ENCODE data around the gene ATP8A2.
"Not testable (repeated sequence)": the region's sequence is repeated elsewhere in the genome, so short reads cannot be mapped to it uniquely, and the experiment has no call there.

The ATP8A2 gene

GRCh38 chr13:25923217-25924085 lies 551.7 kb downstream of the ATP8A2 start:
- DNase-seq (ENCODE audit: low read depth) = no peak

DNA sequence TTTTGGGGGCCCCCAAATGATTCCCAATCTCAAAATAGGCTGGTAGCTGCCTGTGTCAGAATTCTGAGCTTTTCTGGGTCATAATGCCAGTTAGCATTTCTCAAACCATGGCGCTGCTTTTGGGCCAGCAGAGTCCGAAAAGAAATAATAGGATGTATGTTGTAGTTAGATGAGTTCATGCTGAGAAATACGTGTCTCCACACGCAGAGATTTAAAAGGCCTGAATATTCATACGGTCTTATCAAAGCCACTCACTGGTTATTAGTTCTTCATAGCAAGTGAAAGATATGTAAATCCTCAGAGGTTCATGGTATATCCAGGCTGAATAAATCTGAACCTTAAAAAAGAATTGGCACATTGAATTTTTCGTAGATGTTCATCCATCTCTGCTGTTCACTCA lies 555.6 kb downstream of the ATP8A2 start:
- no peak for DNase-seq (ENCODE audit: low read depth)

DNA sequence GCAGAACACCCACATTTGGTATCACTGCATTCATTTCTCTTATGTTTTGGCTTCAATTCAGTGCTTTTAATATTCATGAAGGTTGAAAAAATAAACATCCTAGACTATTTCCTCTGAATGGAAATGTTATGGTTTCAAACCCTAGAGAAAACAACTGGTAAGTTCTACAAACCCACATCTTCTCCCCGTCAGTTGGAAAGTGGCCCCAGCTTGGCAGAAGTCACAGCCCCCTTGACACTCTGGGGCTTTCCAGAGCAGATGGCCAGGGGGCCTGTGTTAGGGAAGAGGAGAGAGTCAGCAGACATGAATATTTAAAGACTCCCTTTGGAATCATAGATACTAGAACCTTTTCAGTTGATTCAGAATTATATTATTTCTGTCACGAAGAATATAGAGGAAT lies 556.2 kb downstream of the ATP8A2 start:
- DNase-seq (ENCODE audit: low read depth) = no peak

DNA sequence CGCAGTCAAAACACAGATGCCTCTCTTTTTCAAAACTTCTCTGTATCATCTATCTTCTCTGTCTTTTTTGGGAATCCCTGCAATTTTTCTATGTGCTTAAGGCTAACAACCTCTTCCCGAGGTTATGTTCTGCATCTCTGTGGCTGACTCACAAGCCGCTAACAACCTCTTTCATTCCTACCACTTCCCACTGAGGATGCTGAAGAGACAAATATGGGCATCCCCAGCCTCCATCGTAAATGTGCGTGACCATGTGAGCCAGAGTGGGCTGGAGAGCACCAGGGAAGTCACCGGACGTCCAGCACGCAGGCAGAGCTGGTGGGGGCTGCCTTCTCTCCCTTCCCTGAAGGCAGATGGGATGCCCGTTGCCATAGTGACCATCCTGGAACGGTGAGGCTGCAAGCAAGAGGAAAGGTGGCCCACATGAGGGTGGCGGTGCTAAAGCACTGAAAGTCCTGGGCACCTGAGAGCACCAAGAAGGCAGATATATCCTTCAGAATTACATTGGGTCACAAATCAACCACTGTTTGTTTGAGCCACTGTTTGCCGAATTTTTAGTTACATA lies 557.2 kb downstream of the ATP8A2 start:
- no peak for DNase-seq (ENCODE audit: low read depth)

- no peak for DNase-seq (ENCODE audit: low read depth)
These were observed 558.0 kb downstream of the ATP8A2 start for GRCh38 chr13:25929816-25930215.

DNA sequence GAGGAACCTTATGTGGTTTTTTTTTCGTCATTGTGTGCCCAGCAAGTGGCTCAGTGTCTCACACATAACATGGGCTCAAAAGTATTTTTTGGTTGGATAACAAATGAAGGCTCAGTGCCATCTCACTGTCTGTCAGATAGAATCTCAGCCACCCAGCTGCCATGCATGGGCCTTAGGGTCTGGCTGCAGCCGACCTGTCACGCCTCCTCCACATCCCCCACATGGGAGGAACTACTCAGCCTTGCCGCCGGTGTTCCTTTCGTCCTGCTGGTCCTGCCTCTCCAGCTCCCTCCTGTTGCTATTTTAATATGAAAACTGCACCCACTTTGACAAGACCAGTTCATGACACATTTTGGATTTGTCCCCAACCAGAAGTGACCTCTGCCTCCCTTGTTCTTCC lies 558.9 kb downstream of the ATP8A2 start:
- DNase-seq (ENCODE audit: low read depth) = no peak

DNA sequence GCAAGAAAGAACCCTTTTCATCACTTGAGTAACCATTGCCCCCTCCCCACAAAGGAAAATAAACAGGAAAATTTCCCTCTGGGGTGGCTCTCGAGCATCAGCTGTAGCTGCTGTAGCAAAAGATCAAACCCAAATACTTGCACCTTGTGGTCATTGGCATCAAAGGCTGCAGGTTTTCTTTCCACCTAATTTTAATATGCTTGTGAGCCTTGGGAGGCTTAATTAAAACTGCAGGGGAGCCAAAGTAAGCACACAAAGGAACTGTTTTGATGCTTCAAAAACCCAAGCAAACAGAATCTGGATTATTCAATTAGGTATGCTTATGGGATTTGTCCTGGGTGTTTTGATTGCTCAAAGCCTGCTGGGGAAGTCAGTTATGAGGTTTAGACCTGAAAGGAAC lies 560.6 kb downstream of the ATP8A2 start:
- DNase-seq (ENCODE audit: low read depth) = no peak

DNA sequence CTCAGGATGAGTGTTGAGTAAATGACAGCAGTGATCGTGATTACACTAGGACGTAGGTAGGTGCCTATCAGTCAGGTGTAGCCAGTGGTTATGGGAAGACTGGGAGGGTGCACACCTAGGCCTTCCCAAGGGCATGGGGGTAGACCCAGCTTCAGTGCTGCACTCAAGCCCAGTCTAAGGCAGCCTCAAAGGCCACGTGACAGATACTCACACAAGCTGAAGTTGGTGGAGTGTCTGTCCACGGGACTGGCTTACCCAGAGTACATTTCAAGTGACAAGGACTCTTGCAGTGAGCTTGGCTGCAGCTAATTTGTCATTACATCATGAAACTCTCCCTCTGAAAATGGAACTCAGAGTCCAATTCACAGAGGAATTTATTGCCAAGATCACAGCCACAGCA lies 561.7 kb downstream of the ATP8A2 start:
- no peak for DNase-seq (ENCODE audit: low read depth)

GRCh38 chr13:25934127-25934526 lies 562.4 kb downstream of the ATP8A2 start:
- no peak for DNase-seq (ENCODE audit: low read depth)

DNA sequence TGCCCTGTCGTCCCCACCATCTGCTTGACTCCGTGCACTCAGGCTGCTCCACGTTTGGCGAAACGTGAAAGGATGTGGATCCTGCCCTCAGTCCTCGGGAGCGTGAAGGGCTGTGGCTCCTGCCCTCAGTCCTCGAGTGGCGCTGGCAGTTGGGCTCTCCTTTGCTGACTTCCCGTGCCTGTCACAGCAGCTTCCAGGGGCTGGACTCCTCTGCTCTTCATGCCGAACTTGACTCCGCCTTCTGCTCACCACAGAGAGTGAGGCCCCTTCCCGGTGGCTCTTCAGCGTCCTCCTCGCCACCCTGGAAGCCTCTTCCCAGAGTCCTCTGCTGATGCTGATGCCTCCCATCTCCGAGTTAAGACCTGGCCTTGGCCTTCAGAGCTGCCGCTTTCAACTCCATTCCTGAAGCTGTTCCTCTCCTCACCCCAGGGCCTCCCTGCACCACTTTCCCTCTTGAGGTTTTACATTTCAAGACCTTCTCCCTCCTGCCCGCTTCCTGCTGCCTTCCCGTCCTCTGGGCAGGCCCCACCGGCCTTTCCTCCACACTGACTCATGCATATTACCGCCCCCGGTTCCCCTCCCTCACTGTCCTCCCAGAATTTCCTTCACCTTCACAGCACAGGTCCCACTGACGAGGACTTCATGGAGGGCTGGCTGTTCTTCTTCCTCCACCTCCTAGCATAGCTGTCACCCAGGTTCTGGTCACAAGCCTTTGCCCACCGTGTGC lies 568.4 kb downstream of the ATP8A2 start:
- no peak for DNase-seq (ENCODE audit: low read depth)

GRCh38 chr13:25943081-25943480 lies 571.3 kb downstream of the ATP8A2 start:
- DNase-seq (ENCODE audit: low read depth) = no peak

GRCh38 chr13:25943658-25944057 lies 571.9 kb downstream of the ATP8A2 start:
- no peak for DNase-seq (ENCODE audit: low read depth)

DNA sequence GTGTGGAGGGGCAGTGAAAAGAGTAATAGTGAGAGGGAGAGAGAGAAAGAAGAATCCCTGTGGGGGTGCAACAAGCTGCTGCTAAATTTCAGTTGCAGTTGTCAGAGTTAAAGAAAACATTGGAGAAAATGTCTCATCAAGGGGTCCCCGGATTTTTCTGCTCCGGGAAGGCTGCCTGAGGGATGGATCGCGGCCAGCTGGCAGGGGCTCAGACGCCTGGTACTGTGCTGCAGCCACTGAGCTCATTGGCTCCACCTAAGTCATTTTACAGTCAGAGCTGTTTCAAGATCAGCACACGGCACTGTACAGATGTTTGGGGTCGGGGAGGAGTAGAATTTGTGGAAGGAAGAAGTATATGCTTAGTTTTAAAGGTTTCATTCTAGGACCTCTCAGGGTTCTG lies 573.8 kb downstream of the ATP8A2 start:
- no peak for DNase-seq (ENCODE audit: low read depth)

DNA sequence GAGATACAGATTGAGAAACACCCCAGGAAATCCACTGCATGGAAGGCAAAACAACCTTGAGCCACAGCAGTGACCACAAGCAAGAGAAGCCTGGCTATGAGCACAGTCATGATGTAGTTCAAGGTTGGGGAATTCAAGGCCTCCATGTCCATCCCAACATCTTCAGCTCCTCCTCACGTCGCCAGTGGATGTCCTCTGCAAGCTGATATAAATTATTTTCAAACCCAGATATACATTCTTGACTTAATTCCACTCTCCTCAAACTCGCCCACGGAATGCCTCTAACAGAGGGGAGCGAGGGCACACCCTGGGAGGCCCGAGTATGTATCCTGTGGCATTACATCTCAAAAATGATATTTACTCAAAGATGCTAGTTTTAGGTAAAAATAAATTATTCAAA lies 574.5 kb downstream of the ATP8A2 start:
- no peak for DNase-seq (ENCODE audit: low read depth)

DNA sequence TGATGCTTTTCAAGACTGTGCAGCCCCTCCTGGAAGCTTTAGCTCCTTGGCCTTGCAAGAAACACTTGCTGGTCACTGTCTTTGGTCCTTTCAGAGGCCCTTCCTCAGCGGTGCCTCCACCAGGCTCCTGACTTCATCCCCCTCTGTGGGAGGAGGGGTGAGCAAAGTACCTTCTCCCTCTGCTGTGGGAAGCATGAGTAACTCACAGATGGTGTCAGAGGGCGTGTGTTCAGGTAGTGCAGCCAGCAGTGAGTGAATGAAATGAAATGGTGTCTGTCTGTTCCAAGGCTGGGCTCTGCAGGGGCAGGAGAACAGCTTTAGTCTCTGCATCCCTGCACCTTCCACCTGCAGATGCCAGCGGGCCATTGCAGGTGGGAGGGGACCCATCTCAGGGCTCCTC lies 577.1 kb downstream of the ATP8A2 start:
- no peak for DNase-seq (ENCODE audit: low read depth)

GRCh38 chr13:25951831-25952230 lies 580.1 kb downstream of the ATP8A2 start:
- DNase-seq (ENCODE audit: low read depth) = no peak

DNA sequence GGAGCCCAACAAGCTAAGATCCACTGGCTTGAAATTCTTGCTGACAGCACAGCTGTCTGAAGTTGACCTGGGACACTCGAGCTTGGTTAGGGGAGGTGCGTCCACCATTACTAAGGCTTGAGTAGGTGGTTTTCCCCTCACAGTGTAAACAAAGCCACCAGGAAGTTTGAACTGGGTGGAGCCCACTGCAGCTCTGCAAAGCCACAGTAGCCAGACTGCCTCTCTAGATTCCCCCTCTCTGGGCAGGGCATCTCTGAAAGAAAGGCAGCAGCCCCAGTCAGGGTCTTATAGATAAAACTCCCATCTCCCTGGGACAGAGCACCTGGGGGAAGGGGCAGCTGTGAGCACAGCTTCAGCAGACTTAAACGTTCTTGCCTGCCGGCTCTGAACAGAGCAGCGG lies 582.3 kb downstream of the ATP8A2 start:
- not testable (repeated sequence) for DNase-seq (ENCODE audit: low read depth)

- not testable (repeated sequence) for DNase-seq (ENCODE audit: low read depth)
These were observed 583.2 kb downstream of the ATP8A2 start for GRCh38 chr13:25954943-25955342.

- DNase-seq (ENCODE audit: low read depth) = no peak
These were observed 587.2 kb downstream of the ATP8A2 start for GRCh38 chr13:25958986-25959385.

DNA sequence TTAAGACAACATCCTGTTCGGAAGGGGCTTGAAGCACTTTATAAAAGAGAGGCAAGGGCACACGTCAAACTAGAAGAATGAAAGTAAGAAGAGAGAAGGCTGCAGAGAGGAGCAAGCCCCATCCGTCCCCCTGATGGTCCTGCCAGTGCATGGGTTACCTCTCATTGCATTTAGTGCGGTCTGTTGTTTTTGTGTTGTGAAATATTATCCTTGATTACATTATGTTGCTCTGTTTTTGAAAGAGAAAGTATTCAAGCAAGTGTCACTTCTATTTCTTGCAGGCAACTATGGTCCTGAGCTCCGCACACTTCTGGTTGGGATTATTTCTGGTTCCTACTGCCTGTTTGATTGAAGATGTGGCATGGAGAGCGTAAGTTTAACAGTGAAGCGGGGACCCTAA lies 589.5 kb downstream of the ATP8A2 start:
- no peak for DNase-seq (ENCODE audit: low read depth)

GRCh38 chr13:25963674-25964073 lies 591.9 kb downstream of the ATP8A2 start:
- no peak for DNase-seq (ENCODE audit: low read depth)

GRCh38 chr13:25965596-25965995 lies 593.8 kb downstream of the ATP8A2 start:
- DNase-seq (ENCODE audit: low read depth) = no peak

- DNase-seq (ENCODE audit: low read depth) = no peak
These were observed 594.3 kb downstream of the ATP8A2 start for GRCh38 chr13:25966086-25966485.

All from HS-5 (cell line).